SU-DHL-6 (cell line): ENCODE data around the gene ASTN2.

ENCODE experiments used
- H2AFZ ChIP-seq: fragments of 200-600 bp; sonication (generic); 2 replicates; pipeline ENCODE4 v1.6.1; 2014; ENCODE audit warnings: low read depth, mild to moderate bottlenecking, moderate library complexity, mixed read lengths, antibody characterized with exemption, low read length; ENCODE audit not compliant: severe bottlenecking
- H3F3A ChIP-seq: fragments of 200-600 bp; shearing (Covaris generic); 2 replicates; pipeline ENCODE4 v1.6.0; 2016; ENCODE audit warnings: antibody characterized with exemption, mild to moderate bottlenecking; ENCODE audit not compliant: insufficient read depth
- H3K27ac ChIP-seq: fragments of 200-600 bp; sonication (generic); 2 replicates; pipeline ENCODE4 v1.5.1; 2016; ENCODE audit warnings: low read depth, mild to moderate bottlenecking, low read length, moderate library complexity, mixed read lengths
- H3K27me3 ChIP-seq: fragments of 200-600 bp; sonication (generic), shearing (Covaris generic); 2 replicates; pipeline ENCODE4 v1.6.0; 2014; ENCODE audit warnings: mild to moderate bottlenecking, low read length
- H3K36me3 ChIP-seq: fragments of 200-600 bp; sonication (generic); 2 replicates; pipeline ENCODE4 v1.6.1; 2014; ENCODE audit warnings: mild to moderate bottlenecking, low read length, mixed read lengths
- H3K4me2 ChIP-seq: fragments of 300-600, 200-600 bp; shearing (Covaris generic), sonication (generic); 2 replicates; pipeline ENCODE4 v1.6.0; 2014; ENCODE audit warnings: low read length, low read depth, mild to moderate bottlenecking; ENCODE audit not compliant: poor library complexity, severe bottlenecking
- H3K4me3 ChIP-seq: fragments of 200-600 bp; sonication (generic); 2 replicates; pipeline ENCODE4 v1.5.1; 2014; ENCODE audit warnings: antibody characterized with exemption, low read length, mild to moderate bottlenecking, mixed read lengths; ENCODE audit not compliant: insufficient read depth, poor library complexity, severe bottlenecking
- H3K79me2 ChIP-seq: fragments of 200-600 bp; sonication (generic); 2 replicates; pipeline ENCODE4 v1.6.1; 2014; ENCODE audit warnings: mild to moderate bottlenecking, low read length, moderate library complexity; ENCODE audit not compliant: insufficient read depth
- H3K9ac ChIP-seq: fragments of 200-600 bp; sonication (generic); 2 replicates; pipeline ENCODE4 v1.7.0; 2014; ENCODE audit warnings: mild to moderate bottlenecking, low read length
- H3K9me2 ChIP-seq: fragments of 200-600 bp; sonication (generic); replicated peaks from 2 replicates; pipeline ENCODE4 v1.6.1; 2014; ENCODE audit warnings: low read length; ENCODE audit not compliant: insufficient read depth
- H3K9me3 ChIP-seq: fragments of 200-600 bp; sonication (generic); 2 replicates; pipeline ENCODE4 v1.6.1; 2014; ENCODE audit warnings: low read length, mixed read lengths; ENCODE audit not compliant: insufficient read depth
- H4K20me1 ChIP-seq: fragments of 200-600 bp; sonication (generic); 2 replicates; pipeline ENCODE4 v1.6.1; 2014; ENCODE audit warnings: low read depth, mild to moderate bottlenecking, antibody characterized with exemption, low read length, moderate library complexity, mixed read lengths
- EZH2phosphoT487 ChIP-seq: fragments of 200-600 bp; sonication (generic), shearing (Covaris generic); conservative IDR thresholded peaks from 2 replicates; pipeline ENCODE4 v1.6.1; 2018; ENCODE audit warnings: mild to moderate bottlenecking, antibody characterized with exemption, low read length, moderate library complexity, mixed read lengths
- TF ChIP-seq, protein P1 (sequence below): fragments of 200-600 bp; sonication (generic); IDR thresholded peaks from one replicate; pipeline ENCODE4 v1.5.1; 2017; ENCODE audit warnings: antibody characterized with exemption, mild to moderate bottlenecking, low read length, moderate library complexity; ENCODE audit not compliant: insufficient read depth, poor library complexity, severe bottlenecking

Gene ASTN2

DNA sequence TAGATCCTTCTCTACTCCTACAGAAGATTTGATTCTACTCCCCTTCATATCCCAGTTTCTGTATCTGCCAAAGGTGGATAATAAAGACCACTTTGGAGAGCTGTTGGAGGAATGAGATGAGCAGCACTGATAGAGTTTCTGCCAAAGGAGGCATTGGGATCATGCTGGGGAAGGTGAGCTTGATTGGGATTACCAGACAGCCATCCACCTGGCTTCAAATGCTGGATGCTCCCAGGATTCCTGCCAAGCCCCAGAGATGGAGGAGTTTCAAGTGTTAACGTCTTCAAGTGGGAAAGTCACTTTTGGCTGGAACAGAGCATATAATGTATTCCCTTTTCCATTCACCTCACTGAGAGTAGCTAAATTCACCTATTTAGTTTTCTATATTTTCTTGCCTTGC lies 379.3 kb downstream of the ASTN2 start:
- Histone ChIP-seq H3K4me2 (no peak overlapping the region), H3K4me3 (no peak overlapping the region), H3K36me3 (no peaks in the 10 kb centered on the region), H3K27ac (no peak overlapping the region), H3K79me2 (no peaks in the 10 kb centered on the region), H3F3A (no peaks in the 10 kb centered on the region), H3K9me2 (no peaks in the 10 kb centered on the region), H3K9ac (no peak overlapping the region), H2AFZ (no peak overlapping the region), H3K27me3 (no peaks in the 10 kb centered on the region), H4K20me1 (no peaks in the 10 kb centered on the region), H3K9me3 (no peaks in the 10 kb centered on the region)
- TF ChIP-seq, protein P1, sequence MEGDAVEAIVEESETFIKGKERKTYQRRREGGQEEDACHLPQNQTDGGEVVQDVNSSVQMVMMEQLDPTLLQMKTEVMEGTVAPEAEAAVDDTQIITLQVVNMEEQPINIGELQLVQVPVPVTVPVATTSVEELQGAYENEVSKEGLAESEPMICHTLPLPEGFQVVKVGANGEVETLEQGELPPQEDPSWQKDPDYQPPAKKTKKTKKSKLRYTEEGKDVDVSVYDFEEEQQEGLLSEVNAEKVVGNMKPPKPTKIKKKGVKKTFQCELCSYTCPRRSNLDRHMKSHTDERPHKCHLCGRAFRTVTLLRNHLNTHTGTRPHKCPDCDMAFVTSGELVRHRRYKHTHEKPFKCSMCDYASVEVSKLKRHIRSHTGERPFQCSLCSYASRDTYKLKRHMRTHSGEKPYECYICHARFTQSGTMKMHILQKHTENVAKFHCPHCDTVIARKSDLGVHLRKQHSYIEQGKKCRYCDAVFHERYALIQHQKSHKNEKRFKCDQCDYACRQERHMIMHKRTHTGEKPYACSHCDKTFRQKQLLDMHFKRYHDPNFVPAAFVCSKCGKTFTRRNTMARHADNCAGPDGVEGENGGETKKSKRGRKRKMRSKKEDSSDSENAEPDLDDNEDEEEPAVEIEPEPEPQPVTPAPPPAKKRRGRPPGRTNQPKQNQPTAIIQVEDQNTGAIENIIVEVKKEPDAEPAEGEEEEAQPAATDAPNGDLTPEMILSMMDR = no peak
- TF ChIP-seq EZH2phosphoT487 = no peak

DNA sequence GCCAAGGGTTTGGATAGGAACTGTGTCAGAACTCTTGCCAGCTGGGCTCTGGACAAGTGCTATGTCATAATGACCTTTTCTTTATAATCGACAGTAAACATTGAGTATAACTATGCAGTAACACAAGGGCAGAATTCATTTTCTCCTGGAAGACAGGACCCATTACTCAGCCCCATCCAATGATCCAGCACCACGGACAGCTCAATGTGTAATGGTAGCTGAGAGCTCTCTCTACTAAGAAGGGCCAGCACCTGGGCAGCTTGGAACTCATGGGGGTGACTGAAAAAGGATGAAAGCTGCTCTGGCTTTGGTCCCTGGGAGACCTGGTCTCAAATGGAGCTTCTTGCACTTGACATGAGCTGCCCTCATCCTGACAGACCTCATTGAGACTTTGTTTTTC lies 380.0 kb downstream of the ASTN2 start:
- no peak overlapping the region for H3K27ac ChIP-seq
- H3K27me3 ChIP-seq = no peaks in the 10 kb centered on the region
- no peak overlapping the region for H2AFZ ChIP-seq
- TF ChIP-seq EZH2phosphoT487 = no peak
- TF ChIP-seq, protein P1 = no peak
- H3K79me2 ChIP-seq = no peaks in the 10 kb centered on the region
- no peaks in the 10 kb centered on the region for H3K9me3 ChIP-seq
- H3K9me2 ChIP-seq = no peaks in the 10 kb centered on the region
- H3K9ac ChIP-seq = no peak overlapping the region
- no peaks in the 10 kb centered on the region for H3K36me3 ChIP-seq
- H3K4me2 ChIP-seq = no peak overlapping the region
- H3K4me3 ChIP-seq = no peak overlapping the region
- no peaks in the 10 kb centered on the region for H4K20me1 ChIP-seq
- no peaks in the 10 kb centered on the region for H3F3A ChIP-seq

DNA sequence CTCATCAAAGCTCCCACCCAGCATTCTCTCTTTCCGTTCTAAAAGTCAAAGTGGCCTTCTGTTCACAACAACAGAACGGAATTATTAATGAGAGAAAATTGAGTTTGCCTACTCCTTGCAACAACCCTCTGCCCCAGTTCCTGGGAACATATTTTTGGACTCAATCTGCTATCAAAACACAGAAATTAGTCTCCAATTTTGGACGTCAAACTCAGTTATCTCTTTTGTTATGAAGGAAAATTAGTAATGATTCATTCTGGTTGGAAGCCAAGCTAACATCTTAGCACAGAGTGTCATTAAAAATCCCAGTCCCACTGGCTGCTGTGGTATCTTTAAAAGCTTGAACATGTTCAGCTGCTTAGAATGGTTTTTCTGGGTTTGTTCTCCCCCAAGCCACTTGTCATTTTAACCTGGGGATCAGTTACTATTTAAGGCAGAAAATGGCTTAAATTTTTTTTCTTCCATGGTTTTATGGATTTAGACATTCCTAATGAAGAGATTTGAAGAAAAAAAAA lies 384.5 kb downstream of the ASTN2 start:
- H2AFZ ChIP-seq = no peak overlapping the region
- TF ChIP-seq, protein P1 = no peak
- no peak for TF ChIP-seq EZH2phosphoT487
- H3K27me3 ChIP-seq = no peaks in the 10 kb centered on the region
- no peak overlapping the region for H3K9ac ChIP-seq
- H3K79me2 ChIP-seq = no peaks in the 10 kb centered on the region
- H3K9me3 ChIP-seq = no peaks in the 10 kb centered on the region
- H3K4me3 ChIP-seq = no peak overlapping the region
- H4K20me1 ChIP-seq = no peaks in the 10 kb centered on the region
- H3F3A ChIP-seq = no peaks in the 10 kb centered on the region
- no peak overlapping the region for H3K4me2 ChIP-seq
- H3K36me3 ChIP-seq = no peaks in the 10 kb centered on the region
- H3K27ac ChIP-seq = no peak overlapping the region
- no peaks in the 10 kb centered on the region for H3K9me2 ChIP-seq
